ENCODE results near the gene TWF2.
A peak's percentile ranks its signal among the peaks of the same experiment; 100 is the strongest.

The TWF2 gene

DNA sequence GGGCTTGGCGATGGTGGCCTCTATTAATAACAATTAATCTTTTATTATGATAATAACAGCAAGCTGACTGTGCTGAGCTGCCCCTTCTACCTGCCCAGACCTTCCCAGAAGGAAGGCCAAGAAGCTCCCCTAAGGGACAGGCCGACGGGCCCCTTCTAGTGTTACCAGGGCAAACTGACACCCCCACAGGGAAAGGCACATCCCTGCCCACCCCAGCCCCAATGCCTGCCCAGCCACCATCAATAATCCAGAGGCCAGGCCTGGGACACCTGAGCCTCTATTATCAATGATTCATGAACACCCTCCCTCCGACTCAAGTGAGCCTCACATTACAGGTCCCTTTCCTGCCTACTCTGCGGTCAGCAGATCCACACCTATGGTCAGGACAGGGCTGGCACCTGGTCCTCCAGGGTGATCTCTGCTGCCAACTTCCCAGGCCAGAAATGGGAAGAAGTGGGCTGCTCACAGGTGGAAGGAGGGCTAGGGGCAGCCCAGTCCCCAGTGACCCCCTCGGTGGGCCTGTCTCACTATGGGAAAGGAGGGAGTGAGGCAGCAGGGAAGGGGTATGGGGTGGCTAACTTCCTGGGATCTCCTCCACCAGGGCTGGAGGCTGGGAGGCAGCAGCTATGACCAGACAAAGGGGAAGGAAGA, 1.8 kb downstream of the TWF2 start:
- DNase-seq, result no peak

DNA sequence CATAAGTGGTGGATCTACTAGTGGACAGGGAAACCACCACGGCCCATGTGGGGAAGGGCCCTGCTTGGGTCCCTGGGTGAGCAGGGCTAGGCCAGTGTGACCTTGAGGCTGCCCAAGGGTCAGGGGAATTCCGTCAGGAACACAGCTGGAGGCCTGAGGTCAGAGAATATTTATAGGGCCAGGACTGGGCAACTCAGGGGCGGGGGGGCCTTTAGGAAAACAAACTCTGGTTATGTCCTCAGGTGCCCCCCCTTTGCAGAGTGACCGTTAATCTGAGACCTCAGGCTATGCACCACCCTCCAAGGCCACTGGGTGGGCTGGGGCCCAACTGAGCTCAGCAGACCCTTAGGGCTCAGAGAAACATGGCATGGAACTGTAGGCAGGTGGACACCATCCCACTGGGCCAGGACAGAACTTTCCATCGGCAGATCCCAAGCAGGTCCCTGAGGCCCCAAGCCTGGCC, 2.5 kb downstream of the TWF2 start:
- peak; percentile 22 to 61 (median 41) for DNase-seq

DNA sequence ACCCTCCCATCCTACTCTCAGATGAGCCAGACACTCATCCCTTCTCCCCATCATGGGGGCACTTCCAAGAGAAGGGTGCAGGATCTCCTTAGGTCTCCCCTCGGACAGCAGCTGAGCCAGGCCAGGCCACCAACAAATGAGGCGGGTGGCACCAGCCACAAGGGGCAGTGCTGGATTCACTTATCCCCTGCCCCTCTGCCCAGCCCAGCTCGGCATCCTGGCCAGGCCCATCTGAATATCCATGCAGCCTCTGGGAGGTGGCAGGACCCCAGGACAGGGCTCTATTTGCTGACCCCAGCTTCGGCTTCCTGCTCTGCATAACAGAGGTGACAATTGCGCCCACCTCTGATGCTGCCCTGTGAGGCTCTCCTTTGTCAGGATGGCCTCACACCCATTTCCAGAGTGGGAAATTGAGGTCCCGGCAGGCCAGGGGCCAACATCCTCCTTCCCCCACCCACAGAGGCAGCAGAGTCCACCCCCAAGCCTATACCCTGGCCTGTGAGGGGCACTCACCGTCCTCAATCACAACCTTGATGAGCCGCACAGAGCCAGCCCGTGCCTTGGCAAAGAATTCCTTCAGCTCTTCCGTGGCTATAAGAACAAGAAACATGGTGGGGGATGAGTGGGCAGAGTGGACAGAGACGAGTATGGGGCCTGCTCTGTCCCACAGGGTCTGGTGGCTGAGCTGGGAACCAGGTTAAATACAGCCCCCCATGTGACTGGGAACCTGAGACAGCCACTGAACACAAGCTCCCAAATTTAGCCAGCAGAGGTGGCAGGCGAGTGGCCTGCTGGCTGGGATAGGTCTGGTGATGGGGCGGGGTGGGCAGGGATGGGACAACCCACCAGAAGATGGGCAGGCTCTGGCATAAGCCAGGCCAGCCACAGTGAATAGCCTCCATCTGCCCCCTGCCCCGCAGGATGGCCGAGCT, 4.2 kb downstream of the TWF2 start:
- no peak for DNase-seq

DNA sequence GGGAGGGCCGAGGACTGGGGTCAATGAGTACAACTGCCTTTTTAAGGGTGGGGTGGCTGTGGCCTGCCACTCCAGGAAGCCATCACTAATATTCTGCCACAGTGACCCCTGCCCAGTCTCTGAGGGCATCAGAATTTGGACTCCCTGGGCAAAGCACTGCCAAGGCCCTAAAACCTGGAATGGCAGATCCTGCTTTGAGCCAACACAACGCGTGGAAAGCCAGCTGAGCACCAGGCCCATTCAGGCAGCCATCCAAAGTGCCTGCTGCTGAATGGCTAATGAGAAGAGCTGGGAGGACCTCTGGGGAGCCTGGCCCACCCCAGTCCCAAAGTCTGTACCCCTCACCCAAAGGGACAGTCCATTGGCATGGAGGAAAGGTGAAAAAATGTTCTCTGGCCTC, 5.0 kb downstream of the TWF2 start:
- no peak for DNase-seq

DNA sequence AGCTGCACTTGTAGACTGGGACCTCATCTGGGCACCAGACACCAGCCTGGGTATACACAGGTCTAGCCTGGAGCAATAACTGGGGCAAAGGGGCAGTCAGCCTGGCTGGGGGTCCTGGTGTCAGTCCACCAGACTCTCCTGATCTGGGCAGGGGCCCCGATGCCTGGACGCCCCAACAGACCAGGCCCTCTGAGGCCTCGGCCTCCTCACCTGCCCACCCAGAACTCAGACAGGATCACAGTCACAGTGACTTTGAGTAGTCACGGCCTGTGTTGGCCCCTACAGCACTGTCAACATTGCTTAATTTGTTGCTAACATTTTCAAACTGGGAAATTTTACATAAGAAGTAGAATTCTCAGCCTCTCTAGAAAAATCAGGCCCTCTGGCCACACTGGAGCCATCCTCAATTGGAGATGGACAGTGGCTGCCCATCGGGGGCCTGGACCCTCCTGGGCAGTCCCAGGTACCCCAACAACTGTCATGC, 5.8 kb downstream of the TWF2 start:
- no peak for DNase-seq

DNA sequence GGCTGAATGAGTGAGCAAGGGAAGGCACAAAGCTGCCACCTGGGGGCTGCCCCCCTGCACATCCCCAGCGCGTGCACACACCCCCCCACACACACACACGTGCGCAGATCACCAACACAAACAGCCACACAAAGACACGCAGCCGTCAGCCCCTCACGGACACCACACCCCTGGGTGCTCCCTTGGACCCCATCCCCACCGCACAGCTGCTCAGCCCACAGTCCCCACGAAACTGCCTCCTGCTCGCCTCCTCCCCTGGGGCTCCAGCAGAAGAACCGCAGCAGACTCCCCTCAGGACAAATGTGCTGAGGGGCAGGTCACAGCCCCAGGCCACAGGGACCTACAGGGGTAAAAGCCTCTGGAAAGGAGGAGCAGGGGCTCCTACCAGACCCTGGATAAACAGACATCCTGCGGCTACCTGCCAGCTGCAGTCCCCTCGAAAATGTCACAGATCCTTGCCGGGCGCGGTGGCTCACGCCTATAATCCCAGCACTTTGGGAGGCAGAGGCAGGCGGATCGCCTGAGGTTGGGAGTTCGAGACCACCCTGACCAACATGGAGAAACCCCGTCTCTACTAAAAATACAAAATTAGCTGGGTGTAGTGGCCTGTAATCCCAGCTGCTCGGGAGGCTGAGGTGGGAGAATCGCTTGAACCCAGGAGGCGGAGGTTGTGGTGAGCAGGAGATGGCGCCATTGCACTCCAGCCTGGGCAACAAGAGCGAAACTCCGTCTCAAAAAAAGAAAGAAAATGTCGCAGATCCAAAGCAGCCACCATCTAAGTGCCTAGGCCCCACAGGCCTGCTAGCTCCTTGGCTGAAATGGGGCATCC, 6.5 kb downstream of the TWF2 start:
- no peak for DNase-seq

DNA sequence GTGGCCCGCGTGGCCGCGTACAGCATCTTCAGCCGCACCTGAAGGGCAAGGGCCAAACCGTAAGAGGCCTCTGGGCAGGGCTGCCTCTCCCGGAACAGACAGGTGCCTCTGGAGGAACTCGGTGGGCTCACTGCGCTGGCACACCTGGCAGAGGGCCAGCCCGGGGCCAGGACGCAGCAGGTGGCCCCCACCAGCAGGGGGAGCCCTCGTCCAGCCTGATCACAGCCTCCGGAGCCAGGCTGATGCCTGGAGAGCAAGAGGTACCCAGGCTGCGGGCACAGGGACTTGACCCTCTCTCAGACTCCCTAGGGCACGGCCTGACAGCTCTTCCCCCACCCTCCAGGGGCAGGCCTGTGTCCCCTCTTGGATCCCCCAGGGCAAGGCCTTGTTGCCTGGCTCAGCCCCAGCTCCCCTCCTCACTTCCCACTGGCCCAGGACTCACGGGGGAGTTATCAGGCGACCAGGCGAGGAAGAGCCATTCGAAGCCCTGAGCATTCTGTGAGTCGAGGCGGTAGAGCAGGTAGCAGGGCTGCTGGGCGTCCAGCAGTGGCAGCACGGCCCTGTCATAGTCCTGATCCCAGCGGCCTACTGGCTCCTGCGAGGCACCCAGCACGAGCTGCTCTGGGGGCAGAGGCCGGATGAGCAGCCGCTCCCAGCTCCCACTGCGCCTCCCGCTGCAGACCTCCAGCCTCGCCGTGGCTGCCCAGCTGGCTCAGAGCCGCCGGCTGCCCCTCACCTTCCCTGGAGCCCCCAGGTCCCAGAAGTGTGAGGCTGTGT, 7.3 kb downstream of the TWF2 start:
- DNase-seq, result peak; percentile 85 to 95 (median 88)

DNA sequence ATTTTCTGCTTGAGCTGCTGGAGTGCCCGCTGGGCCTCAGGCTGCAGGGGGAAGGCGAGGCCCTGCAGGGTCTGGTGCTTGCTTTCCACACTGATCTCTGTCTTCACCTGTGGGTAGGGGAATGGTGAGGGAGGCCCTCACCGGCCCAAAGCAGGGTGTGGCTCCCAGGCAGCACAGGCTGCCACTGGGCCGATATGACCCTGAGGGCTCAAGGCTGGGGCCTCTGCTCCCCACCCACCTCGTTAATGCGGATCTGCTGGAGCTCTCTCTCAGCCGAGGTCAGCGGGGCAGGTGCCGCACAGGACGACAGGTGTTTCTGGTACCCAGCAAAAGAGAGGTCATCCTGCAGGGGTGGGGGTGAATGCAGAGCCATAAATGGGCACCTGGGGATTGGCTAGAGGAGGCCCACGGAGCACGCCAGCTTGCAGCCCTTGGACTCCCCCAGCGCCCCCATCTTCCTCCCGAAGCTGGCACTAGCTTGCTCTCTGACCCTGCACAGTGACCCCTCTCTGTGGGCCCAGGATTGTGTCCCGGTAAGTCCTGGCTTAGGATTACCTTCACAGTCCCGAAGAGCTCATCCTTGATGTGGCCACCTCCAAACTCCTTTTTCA, 8.0 kb downstream of the TWF2 start:
- no peak for DNase-seq

DNA sequence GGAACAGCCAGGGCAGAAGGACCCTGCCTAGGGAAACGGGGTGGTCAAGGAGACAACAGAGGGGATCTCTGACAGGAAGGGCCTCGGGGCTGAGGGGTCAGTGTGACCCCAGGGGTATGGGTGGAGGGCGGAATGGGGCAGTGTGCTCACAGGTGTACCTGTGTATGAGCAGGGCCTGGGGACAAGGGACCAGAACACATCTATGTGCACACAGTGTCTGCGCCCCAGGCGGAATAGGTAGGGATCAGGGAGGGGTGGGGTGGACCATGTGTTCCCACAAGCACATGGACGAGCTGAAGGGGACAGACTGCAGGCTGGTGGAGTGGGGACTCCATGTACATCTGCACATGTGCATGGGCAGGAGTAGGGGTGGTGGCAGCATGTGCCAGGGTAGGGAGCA, 8.5 kb downstream of the TWF2 start:
- no peak for DNase-seq

DNA sequence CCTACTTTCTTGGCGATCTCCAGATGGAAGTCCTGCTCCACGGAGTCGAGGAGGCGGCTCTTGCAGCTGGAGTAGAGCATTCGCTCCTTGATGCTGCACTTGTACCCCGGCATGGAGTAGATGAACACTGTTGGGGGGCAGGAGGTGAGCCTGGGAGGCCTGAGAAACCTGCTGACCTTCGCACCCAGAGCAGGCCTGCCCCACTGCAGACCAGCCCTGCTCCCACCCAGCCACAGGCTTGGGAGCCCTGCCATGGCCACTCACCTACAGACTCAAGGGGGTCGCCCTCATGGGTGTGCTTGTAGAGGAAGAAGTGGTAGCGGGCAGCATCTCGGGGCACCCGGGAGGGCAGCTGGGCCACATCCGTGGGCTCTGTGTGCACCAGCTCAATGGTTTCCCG, 9.3 kb downstream of the TWF2 start:
- no peak for DNase-seq

DNA sequence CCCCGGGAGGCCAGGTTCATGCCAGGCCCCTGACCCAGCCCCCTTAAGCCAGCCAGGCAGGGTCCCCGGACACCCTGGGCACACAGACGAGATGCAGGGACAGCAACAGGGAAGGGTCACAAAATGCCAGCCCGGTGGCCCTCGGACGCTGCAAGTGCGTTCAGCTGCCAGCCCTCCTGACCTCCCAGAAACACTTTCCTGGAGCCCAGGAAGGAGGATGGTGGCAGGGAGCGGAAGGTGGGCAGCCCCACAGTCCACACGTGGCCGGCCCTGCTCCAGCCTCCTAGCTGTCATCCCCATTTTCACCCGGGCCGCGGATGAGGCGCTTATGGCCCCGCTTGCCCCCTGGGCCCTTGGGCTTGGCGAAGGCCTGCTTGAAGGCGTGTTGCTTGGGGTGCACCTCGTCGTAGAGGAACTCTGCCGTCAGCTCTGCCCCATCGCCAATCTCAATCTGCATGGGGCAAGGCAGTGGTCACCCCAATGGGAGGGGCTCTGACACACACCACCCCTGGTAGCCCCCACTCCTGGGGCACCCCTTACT, 10.1 kb downstream of the TWF2 start:
- no peak for DNase-seq

DNA sequence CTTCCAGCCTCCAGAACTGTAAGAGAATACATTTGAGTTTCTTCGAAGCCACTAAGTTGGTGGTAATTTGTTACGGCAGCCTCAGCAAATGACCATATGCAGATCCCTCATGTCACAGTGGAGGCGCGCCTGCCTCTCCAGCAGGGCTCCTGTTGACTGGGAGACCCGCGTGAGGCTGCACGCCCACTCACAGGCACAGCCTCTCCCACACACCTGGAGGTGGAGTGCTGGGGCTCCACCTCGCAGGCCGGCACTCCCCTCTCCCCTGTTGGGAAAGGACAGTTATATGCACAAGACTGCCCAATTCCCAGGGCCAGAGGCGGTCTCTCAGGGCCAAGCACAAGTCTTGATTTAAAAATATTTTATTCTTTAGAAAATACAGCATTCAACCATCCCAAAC, 10.7 kb downstream of the TWF2 start:
- DNase-seq, result no peak

DNA sequence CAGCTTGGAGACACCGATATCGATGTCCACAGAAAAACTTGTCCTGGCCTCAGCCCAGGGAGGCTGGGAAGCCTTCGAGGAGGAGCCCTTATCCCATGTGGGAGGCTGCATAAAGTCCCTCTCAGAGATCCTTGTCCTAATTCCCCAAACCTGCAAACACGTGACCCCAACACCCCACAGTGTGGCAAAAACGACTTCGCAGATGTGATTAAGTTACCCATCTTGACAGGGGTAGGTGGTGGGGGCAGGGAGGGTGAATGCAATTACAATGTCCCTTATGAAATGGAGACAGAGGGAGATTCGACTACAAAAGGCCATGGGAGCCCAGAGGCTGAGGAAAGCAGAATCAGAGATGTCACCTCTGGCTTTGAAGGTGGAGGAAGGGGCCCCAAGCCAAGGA, 11.2 kb downstream of the TWF2 start:
- no peak for DNase-seq

DNA sequence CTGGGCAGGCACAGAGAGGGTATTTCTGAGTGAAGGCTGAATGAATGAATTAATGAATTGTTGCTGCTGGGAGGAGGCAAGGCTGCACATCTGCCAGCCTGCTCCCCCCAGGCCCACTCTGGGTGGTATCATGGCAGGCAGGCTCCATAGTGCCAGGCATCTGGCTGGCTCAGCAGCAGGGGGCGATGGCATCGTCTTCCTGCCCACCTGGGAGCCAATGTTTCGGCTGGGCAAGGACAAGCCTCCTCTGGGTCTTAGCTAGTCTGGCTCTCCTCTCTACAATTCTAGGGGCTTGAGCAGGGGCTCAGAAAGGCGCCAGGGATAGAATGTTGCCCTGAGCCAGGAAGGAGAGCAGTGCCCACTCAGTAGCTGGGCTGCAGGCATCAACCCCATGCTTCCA, 11.8 kb downstream of the TWF2 start:
- no peak for DNase-seq

DNA sequence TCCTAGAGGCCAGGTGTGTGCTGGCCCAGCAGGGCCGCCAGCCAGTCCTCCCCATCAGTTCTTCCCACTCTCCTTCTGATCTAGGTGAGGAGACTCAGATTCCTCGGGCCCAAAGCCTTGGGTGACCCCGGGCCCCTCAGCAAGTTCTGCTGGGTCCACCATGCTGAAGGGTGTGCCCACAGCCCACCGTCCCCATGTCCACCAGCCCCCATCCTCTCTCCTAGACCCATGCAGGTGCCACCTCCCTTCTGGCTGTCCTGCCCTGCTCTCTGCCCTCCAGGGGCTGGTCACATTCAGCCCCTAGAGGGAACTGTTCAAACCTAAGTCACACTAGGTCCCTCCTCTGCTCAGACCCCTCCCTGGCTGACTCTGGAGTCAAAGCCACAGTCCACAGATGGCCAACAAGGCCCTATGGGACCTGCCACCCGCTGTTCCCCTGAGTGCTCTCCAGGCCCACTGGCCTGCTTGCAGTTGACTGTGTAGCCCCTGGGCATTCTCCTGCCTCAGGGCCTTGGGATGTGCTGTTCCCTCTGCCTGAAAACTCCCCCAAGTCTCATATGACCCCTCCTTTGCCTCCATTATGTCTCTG, 12.6 kb downstream of the TWF2 start:
- no peak for DNase-seq

DNA sequence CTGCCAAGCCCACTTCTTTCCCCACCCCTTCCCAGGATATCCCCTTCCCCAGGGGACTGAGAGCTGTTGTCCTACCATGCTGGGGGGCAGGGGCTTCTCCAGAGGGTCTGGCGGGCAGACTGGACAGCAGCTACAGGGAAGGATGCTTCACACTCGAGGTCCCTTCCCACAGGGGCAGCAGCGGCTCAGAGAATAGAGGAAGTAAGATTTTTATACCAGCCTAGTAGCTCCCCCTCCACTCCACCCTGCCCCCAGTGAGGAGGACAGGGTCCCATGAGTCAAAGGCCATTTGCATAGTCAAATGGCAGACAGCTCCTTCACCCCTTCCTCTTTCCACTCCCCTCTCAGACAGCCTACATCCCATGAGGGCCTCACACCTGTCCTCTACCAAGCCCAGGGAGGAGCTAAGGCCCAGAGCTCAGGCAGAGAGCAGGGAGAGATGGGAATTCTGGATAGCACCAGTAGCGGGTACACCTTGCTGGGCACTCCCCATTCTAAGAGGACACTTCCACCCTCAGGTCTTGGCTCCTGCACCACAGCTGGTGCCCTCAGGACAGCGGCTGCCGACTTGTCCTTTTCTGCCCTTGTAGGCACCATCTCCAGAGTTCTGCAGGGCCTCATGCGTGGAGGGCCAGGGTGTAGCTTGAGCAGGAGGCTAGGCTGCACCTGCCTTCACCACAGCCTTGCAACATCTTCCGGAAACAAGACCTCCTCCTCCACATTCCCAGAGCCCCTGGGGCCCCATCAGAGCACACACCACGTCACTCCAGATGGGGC, 13.3 kb downstream of the TWF2 start, which contains the start of gene TLR9:
TLR9 (minus strand) TSS at position 194 of the 777 bp plus-strand sequence; CDS start at position 78, 116 bp downstream.
- DNase-seq, result peak; percentile 70 to 82 (median 78)

DNA sequence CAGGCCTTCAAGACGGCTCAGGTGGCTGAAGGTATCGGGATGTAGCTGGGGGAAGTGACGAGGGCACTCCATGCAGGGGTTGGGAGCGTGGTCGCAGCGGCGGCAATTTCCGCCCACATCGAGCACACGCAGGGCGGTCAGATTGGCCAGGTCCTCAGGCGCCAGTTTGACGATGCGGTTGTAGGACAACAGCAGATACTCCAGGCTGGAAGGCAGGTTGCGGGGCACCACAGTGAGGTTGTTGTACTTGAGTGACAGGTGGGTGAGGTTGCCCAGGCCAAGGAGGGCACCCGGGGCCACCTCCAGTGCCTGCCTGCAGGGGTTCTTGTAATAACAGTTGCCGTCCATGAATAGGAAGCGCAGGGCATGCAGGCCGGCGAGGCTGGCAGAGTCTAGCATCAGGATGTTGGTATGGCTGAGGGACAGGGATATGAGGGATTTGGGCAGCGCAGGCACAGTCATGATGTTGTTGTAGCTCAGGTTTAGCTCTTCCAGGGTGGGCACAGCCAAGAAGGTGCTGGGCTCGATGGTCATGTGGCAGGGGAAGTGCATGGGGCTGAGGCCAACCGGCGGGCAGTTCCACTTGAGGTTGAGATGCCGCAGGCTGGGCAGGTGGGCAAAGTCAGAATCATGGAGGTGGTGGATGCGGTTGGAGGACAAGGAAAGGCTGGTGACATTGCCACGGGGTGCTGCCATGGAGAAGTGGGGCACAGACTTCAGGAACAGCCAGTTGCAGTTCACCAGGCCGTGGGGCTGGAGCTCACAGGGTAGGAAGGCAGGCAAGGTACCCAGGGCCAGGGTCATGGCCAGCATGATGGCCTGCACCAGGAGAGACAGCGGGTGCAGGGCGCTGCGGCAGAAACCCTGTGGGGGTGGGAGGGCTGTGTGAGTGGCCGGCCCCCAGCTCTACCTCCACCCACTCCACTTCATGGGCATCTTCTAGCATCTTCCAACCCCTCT, 15.2 kb downstream of the TWF2 start:
- no peak for DNase-seq

DNA sequence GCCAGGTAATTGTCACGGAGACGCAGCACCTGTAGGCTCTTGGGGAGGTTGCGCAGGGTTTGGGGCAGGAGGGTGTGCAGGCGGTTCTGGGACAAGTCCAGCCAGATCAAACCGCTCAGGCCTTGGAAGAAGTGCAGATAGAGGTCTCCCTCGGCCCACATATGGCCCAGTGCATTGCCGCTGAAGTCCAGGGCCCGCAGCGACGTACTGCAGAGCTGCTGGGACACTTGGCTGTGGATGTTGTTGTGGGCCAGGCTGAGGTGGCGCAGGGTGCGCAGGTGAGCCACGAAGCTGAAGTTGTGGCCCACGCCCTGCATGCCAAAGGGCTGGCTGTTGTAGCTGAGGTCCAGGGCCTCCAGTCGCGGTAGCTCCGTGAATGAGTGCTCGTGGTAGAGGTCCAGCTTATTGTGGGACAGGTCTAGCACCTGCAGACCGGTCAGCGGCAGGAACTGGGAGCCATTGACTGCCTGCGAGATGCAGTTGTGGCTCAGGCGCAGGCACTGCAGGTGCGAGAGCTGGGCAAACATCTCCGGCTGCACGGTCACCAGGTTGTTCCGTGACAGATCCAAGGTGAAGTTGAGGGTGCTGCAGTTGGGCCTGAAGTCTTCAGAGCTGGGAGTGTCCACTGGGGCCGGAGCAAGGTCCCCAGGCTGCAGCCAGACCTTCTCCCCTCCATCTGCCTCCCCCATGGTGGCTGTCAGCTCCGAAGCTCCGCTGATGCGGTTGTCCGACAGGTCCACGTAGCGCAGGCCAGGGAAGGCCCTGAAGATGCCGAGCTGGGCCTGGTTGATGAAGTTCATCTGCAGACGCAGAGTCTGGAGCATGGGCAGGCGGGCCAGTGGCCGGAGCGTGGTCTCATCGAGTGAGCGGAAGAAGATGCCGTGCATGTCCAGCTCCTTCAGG, 16.4 kb downstream of the TWF2 start:
- DNase-seq, result no peak
